SJSA1 (cell line): Measurements from ENCODE around the gene TENM3. TPM values are rescaled to one million over a fixed set of nuclear protein-coding genes. Genes with fewer than 3 reads are reported as not detected.

Experiments
- DNase-seq, 2 experiments: peaks; one replicate each; pipeline ENCODE4 v3.0.0-alpha.2; 2015 to 2020; ENCODE audit warnings: low spot score in 2 of 2, low read depth in 1 of 2
- H3K27ac ChIP-seq: fragments of 250-450 bp; sonication (Bioruptor Pico); 2 replicates; pipeline ENCODE4 v1.5.1; 2020; ENCODE audit warnings: mild to moderate bottlenecking, moderate library complexity
- H3K27me3 ChIP-seq: fragments of 250-450 bp; sonication (Bioruptor Pico); replicated peaks from 2 replicates; pipeline ENCODE4 v1.5.1; 2020; ENCODE audit warnings: mild to moderate bottlenecking, moderate library complexity
- H3K36me3 ChIP-seq: fragments of 250-450 bp; sonication (Bioruptor Pico); 2 replicates; pipeline ENCODE4 v1.5.1; 2020; ENCODE audit warnings: mild to moderate bottlenecking
- H3K4me1 ChIP-seq: fragments of 250-450 bp; sonication (Bioruptor Pico); replicated peaks from 2 replicates; pipeline ENCODE4 v1.6.1; 2021; ENCODE audit warnings: mild to moderate bottlenecking
- H3K4me3 ChIP-seq: fragments of 250-450 bp; sonication (Bioruptor Pico); 2 replicates; pipeline ENCODE4 v1.5.1; 2020; ENCODE audit warnings: mild to moderate bottlenecking
- H3K9me3 ChIP-seq: fragments of 250-450 bp; sonication (Bioruptor Pico); replicated peaks from 2 replicates; pipeline ENCODE4 v1.5.1; 2020; ENCODE audit warnings: mild to moderate bottlenecking
- total RNA-seq: library from RNA; depleted of rRNA; stranded (reverse); fragments of >200 nt; shearing (Covaris generic); gene quantifications from 2 replicates; pipeline ENCODE4 v1.2.3, GENCODE V29; 2014

Gene TENM3
- total RNA-seq, 1 experiment from 2014 or later: 90.5 TPM

DNA sequence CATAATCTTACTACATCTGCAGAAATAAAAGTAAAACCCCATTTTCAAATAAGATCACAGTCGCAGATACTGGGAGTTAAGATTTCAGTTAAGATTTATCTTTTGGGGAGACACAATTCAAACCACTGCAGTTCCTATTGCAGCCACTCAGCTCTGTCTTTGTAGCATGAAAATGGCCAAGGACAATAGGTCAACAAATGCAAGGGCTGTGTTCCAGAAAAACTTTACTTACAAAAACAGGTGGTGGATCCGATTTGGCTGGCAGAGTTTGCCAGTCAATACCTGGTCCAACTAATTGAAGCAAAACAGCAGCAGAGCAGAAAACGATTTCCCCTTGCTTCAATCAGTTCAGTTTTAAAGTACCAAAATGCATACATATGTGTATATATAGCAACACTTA is 77.4 kb downstream of the TENM3 start:
- no peaks in the 10 kb centered on the region for H3K4me1 ChIP-seq
- no peak for DNase-seq
- no peaks in the 10 kb centered on the region for H3K27me3 ChIP-seq
- H3K9me3 ChIP-seq: no peaks in the 10 kb centered on the region
- H3K4me3 ChIP-seq: no peak overlapping the region
- H3K36me3 ChIP-seq: peaks cover 9% of the 10 kb centered on the region; the same call in 1 of the 2 replicates
- no peak overlapping the region for H3K27ac ChIP-seq

DNA sequence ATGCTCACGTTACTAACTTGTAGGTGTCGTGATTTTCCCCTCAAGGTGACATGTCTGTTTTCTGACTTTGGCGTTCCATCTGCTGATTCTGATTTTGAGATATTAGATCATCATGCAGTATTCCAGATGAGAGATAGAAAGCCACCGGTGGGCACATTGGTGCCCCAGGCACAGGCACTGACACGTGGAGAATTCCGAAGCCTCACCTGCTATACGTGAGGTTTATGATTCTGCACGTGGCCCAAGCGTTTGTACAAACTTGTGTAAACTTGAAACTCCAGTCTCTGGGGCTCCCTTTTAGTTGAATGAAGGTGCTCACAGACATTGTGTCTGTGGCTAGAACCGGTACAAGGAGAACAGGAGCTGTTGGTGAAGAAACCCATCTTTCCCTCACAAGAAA is 81.1 kb downstream of the TENM3 start:
- H3K4me3 ChIP-seq: no peak overlapping the region
- no peaks in the 10 kb centered on the region for H3K4me1 ChIP-seq
- no peak overlapping the region for H3K27ac ChIP-seq
- no peaks in the 10 kb centered on the region for H3K27me3 ChIP-seq
- H3K9me3 ChIP-seq: no peaks in the 10 kb centered on the region
- DNase-seq: no peak
- H3K36me3 ChIP-seq: peaks cover 21% of the 10 kb centered on the region

DNA sequence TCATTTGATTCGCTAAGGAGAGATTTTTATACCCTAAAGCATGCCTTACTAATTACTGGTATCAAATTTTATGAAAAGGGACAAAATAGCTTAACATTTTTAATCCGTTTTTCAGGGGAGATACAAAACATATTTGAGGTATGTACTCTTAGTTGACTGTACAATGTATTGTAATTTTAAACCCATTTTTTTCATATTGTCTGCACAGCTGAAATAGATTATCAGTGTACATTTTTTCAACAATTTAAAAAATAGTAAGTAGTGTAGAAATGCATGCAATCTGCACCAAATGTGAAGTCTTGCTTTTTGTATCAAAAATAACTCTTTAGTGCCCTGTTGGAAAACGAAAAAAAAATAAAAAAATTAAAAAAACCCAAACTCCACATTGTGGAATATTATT is 82.2 kb downstream of the TENM3 start:
- H3K4me1 ChIP-seq: no peaks in the 10 kb centered on the region
- DNase-seq: no peak
- H3K27me3 ChIP-seq: no peaks in the 10 kb centered on the region
- H3K4me3 ChIP-seq: no peak overlapping the region
- no peaks in the 10 kb centered on the region for H3K9me3 ChIP-seq
- H3K27ac ChIP-seq: no peak overlapping the region
- H3K36me3 ChIP-seq: peaks cover 23% of the 10 kb centered on the region

DNA sequence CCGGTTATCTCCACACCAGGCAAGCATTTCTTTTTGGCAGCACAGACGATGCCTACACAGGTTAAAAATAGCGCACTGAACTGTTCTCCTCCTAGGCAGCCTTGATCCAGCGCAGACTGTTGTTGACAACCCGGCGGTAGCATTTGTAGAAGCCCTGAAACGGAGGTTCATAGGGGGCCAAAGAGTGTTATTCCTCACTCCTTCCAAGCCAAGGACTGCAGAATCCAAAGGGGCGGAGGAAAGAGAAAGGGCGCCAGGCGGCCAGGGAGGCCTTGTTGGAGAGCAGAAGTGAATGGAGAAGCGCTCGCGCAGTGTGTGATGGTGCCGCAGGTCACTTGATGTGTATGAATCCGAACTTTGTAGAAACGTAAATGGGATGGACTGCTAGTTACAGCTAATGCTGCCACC is 82.7 kb downstream of the TENM3 start:
- Histone ChIP-seq H3K4me1 (no peaks in the 10 kb centered on the region), H3K27ac (no peak overlapping the region), H3K36me3 (peaks cover 28% of the 10 kb centered on the region), H3K4me3 (no peak overlapping the region), H3K9me3 (no peaks in the 10 kb centered on the region), H3K27me3 (no peaks in the 10 kb centered on the region)
- no peak for DNase-seq

DNA sequence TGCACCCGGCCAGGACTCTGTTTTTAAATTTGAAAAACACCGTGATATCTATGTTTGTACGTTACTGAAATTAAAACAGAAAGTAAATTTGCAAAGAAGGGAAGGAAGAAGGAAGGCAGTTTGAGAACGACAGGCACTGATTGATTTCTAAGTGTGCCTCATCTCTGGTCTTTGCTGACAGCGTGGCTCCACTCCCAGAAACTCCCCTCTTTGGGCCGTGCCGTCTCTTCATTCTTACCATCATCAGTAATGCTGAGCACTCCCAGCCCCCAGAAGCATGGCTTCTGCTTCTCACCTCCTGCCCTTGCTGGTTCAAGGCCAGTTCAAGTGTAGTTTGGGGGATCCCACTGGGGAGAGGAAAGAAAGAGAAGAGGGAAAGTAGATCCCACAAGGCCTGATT is 85.3 kb downstream of the TENM3 start:
- Histone ChIP-seq H3K36me3 (peaks cover 28% of the 10 kb centered on the region), H3K27me3 (no peaks in the 10 kb centered on the region), H3K4me1 (no peaks in the 10 kb centered on the region), H3K9me3 (no peaks in the 10 kb centered on the region), H3K4me3 (no peak overlapping the region), H3K27ac (no peak overlapping the region)
- DNase-seq: no peak

DNA sequence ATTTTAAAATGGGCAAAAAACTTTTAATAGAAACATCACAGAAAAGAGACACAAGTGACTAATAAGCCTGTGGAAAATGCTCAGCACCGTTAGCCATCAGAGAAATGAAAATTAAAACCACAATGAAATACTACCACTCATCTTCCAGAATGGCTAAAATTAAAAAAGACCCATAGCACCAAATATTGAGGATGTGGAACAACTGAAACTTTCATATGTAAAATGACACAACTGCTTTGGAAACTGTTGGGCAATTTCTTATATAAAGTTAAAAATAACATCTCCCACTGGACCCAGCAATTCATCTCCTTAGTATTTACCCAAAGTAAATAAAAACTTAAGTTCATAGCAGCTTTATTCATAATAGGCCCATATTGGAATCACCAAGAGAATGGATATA is 94.2 kb downstream of the TENM3 start:
- no peaks in the 10 kb centered on the region for H3K27me3 ChIP-seq
- DNase-seq: no peak

DNA sequence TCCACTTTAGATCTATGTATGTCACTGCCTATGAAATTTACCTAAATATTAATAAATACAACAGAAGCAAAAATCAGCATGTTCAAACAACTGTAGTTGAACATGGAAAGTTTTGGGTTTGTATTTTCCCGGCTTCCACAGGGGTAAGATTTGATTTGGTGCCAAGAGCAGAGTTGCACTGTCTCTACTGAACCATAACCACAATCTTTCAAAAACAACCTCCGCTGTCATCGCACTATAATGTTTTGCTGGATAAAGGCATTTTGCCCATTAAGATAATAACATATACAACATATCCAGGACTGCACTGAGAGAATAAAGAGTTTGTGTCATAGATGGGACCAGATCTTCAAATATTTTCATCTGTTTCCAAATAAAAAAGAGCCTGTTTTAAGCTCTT is 94.9 kb downstream of the TENM3 start:
- Histone ChIP-seq H3K36me3 (no peaks in the 10 kb centered on the region), H3K9me3 (no peaks in the 10 kb centered on the region), H3K27ac (no peak overlapping the region), H3K4me1 (peaks cover 7% of the 10 kb centered on the region), H3K27me3 (no peaks in the 10 kb centered on the region), H3K4me3 (no peak overlapping the region)
- DNase-seq: no peak

More for the DNA sequence above, 94.2 kb downstream of the TENM3 start:
- Histone ChIP-seq H3K36me3 (no peaks in the 10 kb centered on the region), H3K4me1 (no peaks in the 10 kb centered on the region; the same call in 1 of the 2 replicates), H3K9me3 (no peaks in the 10 kb centered on the region), H3K27ac (no peak overlapping the region), H3K4me3 (no peak overlapping the region)

DNA sequence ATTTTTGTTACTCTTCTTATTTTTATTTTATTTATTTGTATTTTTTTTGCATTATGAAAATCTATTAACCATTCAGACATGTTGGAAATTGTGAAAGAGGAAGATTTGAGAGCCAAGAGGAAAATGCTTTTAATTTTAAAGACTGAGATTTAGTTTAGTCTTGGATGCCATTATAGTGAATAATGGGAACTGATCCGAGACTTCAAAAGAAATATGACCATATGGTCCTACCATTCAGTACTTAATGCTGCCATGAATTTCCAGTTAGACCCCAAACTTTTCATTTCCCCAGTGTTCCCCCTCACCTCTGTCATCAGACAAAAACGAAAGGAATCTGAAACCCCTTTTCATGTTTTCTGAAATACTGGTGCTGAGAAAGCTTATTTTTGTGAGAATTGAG is 95.5 kb downstream of the TENM3 start:
- Histone ChIP-seq H3K27me3 (no peaks in the 10 kb centered on the region), H3K4me1 (peaks cover 11% of the 10 kb centered on the region), H3K4me3 (no peak overlapping the region), H3K27ac (no peak overlapping the region), H3K9me3 (no peaks in the 10 kb centered on the region), H3K36me3 (no peaks in the 10 kb centered on the region)
- no peak for DNase-seq

DNA sequence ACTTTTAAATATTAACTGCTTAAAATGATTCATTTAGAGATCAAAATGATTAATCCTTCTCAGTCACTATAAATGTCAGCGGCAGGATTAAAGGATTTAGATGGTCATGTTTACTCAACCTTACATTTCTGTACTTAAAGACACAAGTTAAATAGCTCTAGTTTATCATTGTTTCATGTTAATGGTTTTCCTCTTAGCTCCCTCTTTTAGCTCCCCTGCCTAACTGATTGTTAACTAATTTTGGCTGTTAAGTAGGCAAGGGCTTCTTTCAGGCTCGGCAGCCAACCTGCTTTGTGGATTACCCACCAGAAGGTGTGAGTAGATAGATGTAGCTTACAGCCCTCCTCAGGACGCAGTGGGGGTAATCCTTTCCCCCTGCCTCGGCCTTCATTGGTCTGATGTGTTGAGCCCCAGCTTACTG is 96.0 kb downstream of the TENM3 start:
- H3K36me3 ChIP-seq: no peaks in the 10 kb centered on the region
- H3K4me1 ChIP-seq: peaks cover 16% of the 10 kb centered on the region
- DNase-seq: no peak
- no peaks in the 10 kb centered on the region for H3K27me3 ChIP-seq
- H3K27ac ChIP-seq: no peak overlapping the region
- no peaks in the 10 kb centered on the region for H3K9me3 ChIP-seq
- H3K4me3 ChIP-seq: no peak overlapping the region

DNA sequence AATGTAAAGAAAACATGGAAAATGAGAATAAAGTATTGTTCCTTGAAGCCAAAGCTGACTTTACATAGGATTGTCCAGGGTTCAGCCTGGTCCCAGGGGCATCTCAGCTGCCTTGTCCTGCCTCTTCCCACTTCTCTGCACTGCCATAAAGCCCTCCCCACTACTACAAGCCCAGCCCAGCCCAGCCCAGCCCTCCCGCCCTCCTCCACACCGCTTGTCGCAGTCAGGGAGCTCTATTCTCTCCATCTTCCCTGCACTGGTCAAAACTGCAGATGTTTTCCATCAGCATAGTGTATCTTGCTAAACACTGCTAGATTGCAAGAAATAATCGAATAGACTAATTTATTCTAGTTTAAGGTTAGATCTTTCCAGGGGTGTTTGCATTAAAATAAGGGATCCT is 100.3 kb downstream of the TENM3 start:
- Histone ChIP-seq H3K27ac (no peak overlapping the region), H3K27me3 (no peaks in the 10 kb centered on the region), H3K4me3 (no peak overlapping the region), H3K36me3 (no peaks in the 10 kb centered on the region; the same call in 1 of the 2 replicates), H3K9me3 (no peaks in the 10 kb centered on the region), H3K4me1 (peaks cover 19% of the 10 kb centered on the region)
- DNase-seq: no peak

DNA sequence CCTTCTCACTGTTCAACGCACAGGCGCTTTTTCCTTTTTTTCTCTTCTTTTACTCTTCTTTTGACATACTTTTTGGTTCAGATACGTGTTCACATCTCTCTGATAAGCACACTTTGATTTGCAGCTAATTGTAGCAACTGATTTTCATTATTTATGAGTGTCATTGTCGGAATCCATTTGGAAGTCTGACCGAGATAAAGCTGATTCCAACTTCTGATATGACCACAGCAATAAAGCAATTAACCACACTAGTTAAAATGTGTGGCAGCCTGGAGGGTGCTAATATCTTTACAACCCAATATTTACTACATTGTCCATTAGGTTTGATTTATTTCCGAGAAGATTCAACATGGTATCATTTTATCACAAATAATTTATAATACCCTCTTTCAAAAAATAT is 101.8 kb downstream of the TENM3 start:
- H3K27me3 ChIP-seq: no peaks in the 10 kb centered on the region
- H3K36me3 ChIP-seq: no peaks in the 10 kb centered on the region; the same call in 1 of the 2 replicates
- DNase-seq: no peak
- H3K4me3 ChIP-seq: no peak overlapping the region
- H3K4me1 ChIP-seq: peaks cover 19% of the 10 kb centered on the region
- no peaks in the 10 kb centered on the region for H3K9me3 ChIP-seq
- H3K27ac ChIP-seq: no peak overlapping the region

DNA sequence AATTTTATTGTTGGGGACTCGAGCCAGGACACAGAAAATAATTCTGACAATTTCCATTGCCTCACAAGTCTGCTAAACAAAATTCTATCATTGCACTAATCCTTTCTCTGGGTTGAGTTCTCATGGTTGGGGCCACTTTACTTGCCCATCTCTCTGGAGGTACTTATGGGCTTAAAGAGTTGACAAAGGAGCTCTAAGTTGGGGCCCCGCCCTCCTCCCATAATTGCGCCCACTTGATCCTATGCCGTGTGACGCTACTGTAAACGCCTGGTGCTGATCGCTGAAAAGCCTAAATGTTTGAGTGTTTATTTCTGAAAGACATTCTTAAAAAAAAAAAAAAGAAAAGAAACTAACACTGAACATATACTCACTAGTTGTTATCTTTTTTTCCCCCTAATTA is 103.0 kb downstream of the TENM3 start:
- no peak overlapping the region for H3K4me3 ChIP-seq
- no peaks in the 10 kb centered on the region for H3K9me3 ChIP-seq
- peaks cover 19% of the 10 kb centered on the region for H3K4me1 ChIP-seq
- no peak for DNase-seq
- H3K36me3 ChIP-seq: no peaks in the 10 kb centered on the region; the same call in 1 of the 2 replicates
- no peaks in the 10 kb centered on the region for H3K27me3 ChIP-seq
- H3K27ac ChIP-seq: no peak overlapping the region

DNA sequence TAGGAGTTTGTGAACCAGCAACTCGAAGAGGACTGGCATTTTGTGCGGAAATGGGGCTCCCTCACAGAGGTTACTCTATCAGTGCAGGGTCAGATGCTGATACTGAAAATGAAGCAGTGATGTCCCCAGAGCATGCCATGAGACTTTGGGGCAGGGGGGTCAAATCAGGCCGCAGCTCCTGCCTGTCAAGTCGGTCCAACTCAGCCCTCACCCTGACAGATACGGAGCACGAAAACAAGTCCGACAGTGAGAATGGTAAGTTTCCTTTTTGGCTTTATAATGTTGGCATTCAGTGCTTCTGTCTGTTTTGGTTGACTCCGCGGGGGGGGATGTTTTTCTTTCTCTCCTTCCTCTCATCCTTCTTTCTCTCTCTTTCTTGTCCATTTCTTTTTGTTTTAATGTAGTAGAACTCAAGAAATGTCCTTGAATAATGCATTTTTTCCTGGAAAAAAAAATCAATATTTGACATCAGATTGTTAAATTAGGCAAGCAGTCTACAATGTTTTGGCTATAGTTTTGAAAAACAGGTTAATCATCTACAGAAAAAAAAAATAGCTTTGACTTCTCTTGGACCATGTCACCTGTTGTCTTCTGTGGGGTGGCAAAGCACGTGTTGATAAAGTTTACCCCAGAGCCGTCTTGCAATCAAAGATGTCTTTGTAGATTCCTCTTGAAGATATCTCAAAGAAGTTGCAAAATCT is 103.6 kb downstream of the TENM3 start:
- no peak for DNase-seq
- H3K27ac ChIP-seq: no peak overlapping the region
- H3K36me3 ChIP-seq: no peaks in the 10 kb centered on the region; the same call in 1 of the 2 replicates
- no peaks in the 10 kb centered on the region for H3K27me3 ChIP-seq
- peaks cover 19% of the 10 kb centered on the region for H3K4me1 ChIP-seq
- H3K4me3 ChIP-seq: no peak overlapping the region
- H3K9me3 ChIP-seq: no peaks in the 10 kb centered on the region

DNA sequence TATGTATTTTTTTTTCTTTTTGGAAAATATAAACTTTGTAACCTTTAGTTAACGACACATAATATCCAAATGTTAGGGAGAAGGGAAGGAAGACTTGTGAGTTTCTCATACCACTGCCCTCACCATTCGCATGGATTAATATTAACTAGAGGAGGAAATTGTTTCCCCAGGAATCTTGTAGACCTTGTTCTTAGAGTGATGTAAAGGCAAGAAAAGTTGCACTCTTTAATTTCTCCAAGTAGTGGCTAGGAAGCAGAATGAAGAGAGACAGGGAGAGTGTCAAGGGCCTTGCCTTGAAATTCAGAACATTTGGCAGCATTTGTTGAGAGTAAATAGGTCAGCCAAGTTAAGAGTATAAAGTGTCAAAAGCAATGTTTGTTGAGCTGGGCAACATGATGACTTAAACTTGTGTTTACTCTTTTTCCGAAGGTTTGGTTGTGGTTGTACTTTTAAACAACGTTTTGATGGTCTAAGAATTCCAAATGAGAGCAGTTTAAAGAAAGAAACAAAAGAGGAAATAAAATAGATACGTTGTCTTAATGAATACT is 105.7 kb downstream of the TENM3 start:
- H3K36me3 ChIP-seq: peaks cover 2% of the 10 kb centered on the region; the same call in 1 of the 2 replicates
- no peak overlapping the region for H3K27ac ChIP-seq
- no peaks in the 10 kb centered on the region for H3K9me3 ChIP-seq
- H3K27me3 ChIP-seq: no peaks in the 10 kb centered on the region
- no peak overlapping the region for H3K4me3 ChIP-seq
- no peak for DNase-seq
- H3K4me1 ChIP-seq: peaks cover 7% of the 10 kb centered on the region; the same call in 1 of the 2 replicates
